Mesendoderm (in vitro differentiated cells): ENCODE results near the gene NETO2.
"Not testable (repeated sequence)": the region's sequence is repeated elsewhere in the genome, so short reads cannot be mapped to it uniquely, and the experiment has no call there.

Experiments
- DNase-seq: peaks from one replicate; pipeline ENCODE4 v3.0.0; 2013
- H2AK5ac ChIP-seq: 2 replicates; pipeline ENCODE4 v1.6.1; 2013; ENCODE audit warnings: low read length, inconsistent platforms
- H2BK120ac ChIP-seq: 2 replicates; pipeline ENCODE4 v1.6.1; 2013; ENCODE audit warnings: low read depth, mild to moderate bottlenecking, low read length, moderate library complexity, mixed read lengths
- H2BK15ac ChIP-seq: replicated peaks from 2 replicates; pipeline ENCODE4 v1.6.1; 2013; ENCODE audit warnings: low read depth, mild to moderate bottlenecking, moderate library complexity
- H2BK5ac ChIP-seq: 2 replicates; pipeline ENCODE4 v1.6.1; 2013; ENCODE audit warnings: low read length, inconsistent platforms
- H3K18ac ChIP-seq: 2 replicates; pipeline ENCODE4 v1.6.1; 2013; ENCODE audit warnings: mild to moderate bottlenecking, low read length, mixed read lengths
- H3K23ac ChIP-seq: one replicate; pipeline ENCODE4 v1.6.1; 2013; ENCODE audit warnings: low read length
- H3K27ac ChIP-seq: 2 replicates; pipeline ENCODE4 v1.5.1; 2013; ENCODE audit warnings: low read depth, mild to moderate bottlenecking, inconsistent platforms, low read length, moderate library complexity
- H3K27me3 ChIP-seq: 2 replicates; pipeline ENCODE4 v1.6.1; 2013; ENCODE audit warnings: low read length, control low read depth, mild to moderate bottlenecking, inconsistent platforms; ENCODE audit not compliant: insufficient read depth, poor library complexity
- H3K36me3 ChIP-seq: 2 replicates; pipeline ENCODE4 v1.6.1; 2013; ENCODE audit warnings: low read length, inconsistent platforms; ENCODE audit not compliant: control insufficient read depth, insufficient read depth
- H3K4ac ChIP-seq: one replicate; pipeline ENCODE4 v1.6.1; 2013; ENCODE audit warnings: low read depth, mild to moderate bottlenecking, low read length, moderate library complexity
- H3K4me1 ChIP-seq: 2 replicates; pipeline ENCODE4 v1.6.1; 2013; ENCODE audit warnings: low read depth, low read length, inconsistent platforms; ENCODE audit not compliant: control insufficient read depth
- H3K4me2 ChIP-seq: 2 replicates; pipeline ENCODE4 v1.6.1; 2013; ENCODE audit warnings: low read length
- H3K4me3 ChIP-seq: 2 replicates; pipeline ENCODE4 v1.5.1; 2013; ENCODE audit warnings: mild to moderate bottlenecking, low read length
- H3K56ac ChIP-seq: one replicate; pipeline ENCODE4 v1.6.1; 2013; ENCODE audit warnings: low read length
- H3K79me1 ChIP-seq: 2 replicates; pipeline ENCODE4 v1.6.1; 2013; ENCODE audit warnings: low read length, inconsistent platforms
- H3K79me2 ChIP-seq: 2 replicates; pipeline ENCODE4 v1.6.1; 2013; ENCODE audit warnings: mild to moderate bottlenecking, low read length; ENCODE audit not compliant: control insufficient read depth, insufficient read depth
- H3K9ac ChIP-seq: 2 replicates; pipeline ENCODE4 v1.6.1; 2013; ENCODE audit warnings: low read length, inconsistent platforms
- H4K5ac ChIP-seq: one replicate; pipeline ENCODE4 v1.6.1; 2013; ENCODE audit warnings: low read length
- H4K8ac ChIP-seq: one replicate; pipeline ENCODE4 v1.6.1; 2013; ENCODE audit warnings: low read depth, mild to moderate bottlenecking, control low read depth, low read length, moderate library complexity
- WGBS: extraction: QIAGEN DNeasy Blood & Tissue Kit; methylation state at CpG from one replicate; pipeline ENCODE4 v1.1.7; 2013; ENCODE audit warnings: low lambda C conversion rate, missing lambda C conversion rate; ENCODE audit not compliant: insufficient coverage; ENCODE audit errors: extremely low coverage; 5-methylcytosine and 5-hydroxymethylcytosine counted together

The NETO2 gene

GRCh38 chr16:47102921-47103320 lies 40.8 kb downstream of the NETO2 start:
- not testable (repeated sequence) for H3K56ac ChIP-seq, H4K5ac ChIP-seq, H3K4ac ChIP-seq, H2AK5ac ChIP-seq, H3K79me1 ChIP-seq, H2BK5ac ChIP-seq, H3K79me2 ChIP-seq, DNase-seq, H3K4me2 ChIP-seq, H3K23ac ChIP-seq, H3K18ac ChIP-seq, H3K9ac ChIP-seq, H3K27me3 ChIP-seq, H3K36me3 ChIP-seq, H4K8ac ChIP-seq, H2BK120ac ChIP-seq, H3K4me3 ChIP-seq, H3K4me1 ChIP-seq, H2BK15ac ChIP-seq, H3K27ac ChIP-seq
- WGBS: no CpG with 5 or more reads among the region's 4 CpGs

DNA sequence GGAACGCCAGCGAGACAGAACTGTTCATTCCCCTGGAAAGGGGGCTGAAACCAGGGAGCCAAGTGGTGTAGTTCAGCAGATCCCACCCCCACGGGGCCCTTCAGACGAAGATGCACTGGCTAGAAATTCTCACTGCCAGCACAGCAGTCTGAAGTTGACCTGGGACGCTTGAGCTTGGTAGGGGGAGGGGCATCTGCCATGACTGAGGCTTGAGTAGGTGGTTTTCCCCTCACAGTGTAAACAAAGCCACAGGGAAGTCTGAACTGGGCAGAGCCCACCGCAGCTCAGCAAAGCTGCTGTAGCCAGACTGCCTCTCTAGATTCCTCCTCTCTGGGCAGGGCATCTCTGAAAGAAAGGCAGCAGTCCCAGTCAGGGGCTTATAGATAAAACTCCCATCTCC lies 46.6 kb downstream of the NETO2 start:
- H3K4me1 ChIP-seq, H2BK5ac ChIP-seq, H4K5ac ChIP-seq, H3K9ac ChIP-seq, H3K36me3 ChIP-seq, H3K18ac ChIP-seq, H3K4me3 ChIP-seq, H2BK120ac ChIP-seq, H3K27me3 ChIP-seq, H3K4me2 ChIP-seq, H3K79me1 ChIP-seq, H3K23ac ChIP-seq, H3K27ac ChIP-seq, H3K79me2 ChIP-seq, H3K56ac ChIP-seq, H2BK15ac ChIP-seq, H4K8ac ChIP-seq, H2AK5ac ChIP-seq, H3K4ac ChIP-seq: not testable (repeated sequence)
- no CpG with 5 or more reads among the region's 6 CpGs for WGBS
- peak; percentile 5 for DNase-seq

DNA sequence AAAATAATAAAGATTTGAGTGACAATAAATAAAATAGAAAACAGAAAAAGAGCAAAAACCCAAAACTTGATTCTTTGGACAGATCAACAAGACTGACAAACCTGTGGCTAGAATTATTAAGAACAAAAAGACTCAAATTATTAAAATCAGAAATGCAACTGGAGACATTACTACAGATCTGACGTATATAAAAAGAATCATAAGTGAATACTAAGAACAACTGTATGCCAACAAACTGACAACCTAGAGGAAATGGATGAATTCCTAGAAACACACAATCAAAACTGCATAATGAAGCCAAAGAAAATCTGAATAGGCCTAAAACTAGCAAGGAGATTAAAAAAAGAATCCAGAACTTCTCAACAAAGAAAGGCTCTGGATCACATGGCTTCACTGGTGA lies 47.4 kb downstream of the NETO2 start:
- no peak overlapping the region for H3K9ac ChIP-seq
- no peak overlapping the region for H3K56ac ChIP-seq
- no peaks in the 10 kb centered on the region for H3K27me3 ChIP-seq
- no peak overlapping the region for H4K8ac ChIP-seq
- no peaks in the 10 kb centered on the region for H3K36me3 ChIP-seq
- H3K18ac ChIP-seq: no peak overlapping the region
- H3K4me1 ChIP-seq: no peaks in the 10 kb centered on the region
- H3K23ac ChIP-seq: no peak overlapping the region
- no peak overlapping the region for H3K4ac ChIP-seq
- no peak overlapping the region for H2AK5ac ChIP-seq
- no peak overlapping the region for H2BK15ac ChIP-seq
- no peak overlapping the region for H3K4me3 ChIP-seq
- H3K79me2 ChIP-seq: no peaks in the 10 kb centered on the region
- no peak for DNase-seq
- H3K4me2 ChIP-seq: no peak overlapping the region
- H3K79me1 ChIP-seq: no peaks in the 10 kb centered on the region
- no CpG with 5 or more reads among the region's 1 CpG for WGBS
- no peak overlapping the region for H4K5ac ChIP-seq
- no peak overlapping the region for H3K27ac ChIP-seq
- no peak overlapping the region for H2BK120ac ChIP-seq
- no peak overlapping the region for H2BK5ac ChIP-seq

- Histone ChIP-seq H3K18ac (no peak overlapping the region), H4K5ac (no peak overlapping the region), H3K79me2 (no peaks in the 10 kb centered on the region), H3K4ac (no peak overlapping the region), H3K79me1 (no peaks in the 10 kb centered on the region), H2AK5ac (no peak overlapping the region), H3K9ac (no peak overlapping the region), H2BK5ac (no peak overlapping the region), H3K56ac (no peak overlapping the region), H3K4me3 (no peak overlapping the region), H3K36me3 (no peaks in the 10 kb centered on the region), H3K27ac (no peak overlapping the region), H3K4me1 (no peaks in the 10 kb centered on the region), H2BK15ac (no peak overlapping the region), H3K27me3 (no peaks in the 10 kb centered on the region), H2BK120ac (no peak overlapping the region), H3K23ac (no peak overlapping the region), H4K8ac (no peak overlapping the region), H3K4me2 (no peak overlapping the region)
- WGBS: no CpG with 5 or more reads among the region's 6 CpGs
- DNase-seq: no peak
Observed at GRCh38 chr16:47084198-47084597, 59.5 kb downstream of the NETO2 start.

- no peak overlapping the region for H2BK120ac ChIP-seq
- H3K56ac ChIP-seq: no peak overlapping the region
- no peaks in the 10 kb centered on the region for H3K27me3 ChIP-seq
- WGBS: 100% methylated on average over 1 of the region's 2 CpGs
- no peak overlapping the region for H3K4me3 ChIP-seq
- H3K4me1 ChIP-seq: no peaks in the 10 kb centered on the region
- no peak overlapping the region for H2BK15ac ChIP-seq
- H3K27ac ChIP-seq: no peak overlapping the region
- H3K79me1 ChIP-seq: no peaks in the 10 kb centered on the region
- no peaks in the 10 kb centered on the region for H3K79me2 ChIP-seq
- no peak for DNase-seq
- no peak overlapping the region for H3K9ac ChIP-seq
- no peak overlapping the region for H3K23ac ChIP-seq
- H3K18ac ChIP-seq: no peak overlapping the region
- no peak overlapping the region for H4K8ac ChIP-seq
- H3K36me3 ChIP-seq: no peaks in the 10 kb centered on the region
- no peak overlapping the region for H4K5ac ChIP-seq
- no peak overlapping the region for H2AK5ac ChIP-seq
- no peak overlapping the region for H2BK5ac ChIP-seq
- no peak overlapping the region for H3K4me2 ChIP-seq
- H3K4ac ChIP-seq: no peak overlapping the region
Observed at GRCh38 chr16:47082099-47082865, 61.5 kb downstream of the NETO2 start.

DNA sequence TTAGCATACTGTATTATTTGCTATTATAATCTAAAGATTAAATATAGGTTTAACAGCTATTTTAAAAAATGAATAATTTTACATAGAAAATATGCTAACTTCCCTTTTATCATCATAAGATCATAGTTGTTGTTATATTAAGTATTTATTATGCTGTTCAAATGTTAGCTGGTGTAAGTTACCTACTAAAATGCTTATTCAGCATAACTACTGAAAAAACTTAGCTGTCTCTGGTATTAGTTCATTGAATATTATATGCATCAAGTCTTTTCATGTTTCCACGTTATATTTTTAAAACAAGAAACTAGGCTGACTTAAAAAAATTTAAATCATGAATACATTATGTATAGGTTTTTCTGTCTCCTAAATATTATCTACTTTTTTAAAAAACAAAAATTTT lies 62.6 kb downstream of the NETO2 start:
- no CpG with 5 or more reads among the region's 1 CpG for WGBS
- H3K79me1 ChIP-seq: no peaks in the 10 kb centered on the region
- no peak overlapping the region for H4K8ac ChIP-seq
- no peak overlapping the region for H3K27ac ChIP-seq
- no peak overlapping the region for H2AK5ac ChIP-seq
- H2BK15ac ChIP-seq: no peak overlapping the region
- no peaks in the 10 kb centered on the region for H3K4me1 ChIP-seq
- H3K4me3 ChIP-seq: no peak overlapping the region
- no peak overlapping the region for H2BK5ac ChIP-seq
- no peak overlapping the region for H2BK120ac ChIP-seq
- H3K27me3 ChIP-seq: no peaks in the 10 kb centered on the region
- H3K9ac ChIP-seq: no peak overlapping the region
- no peak overlapping the region for H4K5ac ChIP-seq
- no peak overlapping the region for H3K18ac ChIP-seq
- no peak overlapping the region for H3K23ac ChIP-seq
- no peaks in the 10 kb centered on the region for H3K36me3 ChIP-seq
- no peaks in the 10 kb centered on the region for H3K79me2 ChIP-seq
- no peak overlapping the region for H3K4me2 ChIP-seq
- H3K4ac ChIP-seq: no peak overlapping the region
- DNase-seq: no peak
- H3K56ac ChIP-seq: no peak overlapping the region
